ENCODE measurements around the gene MAB21L1.

DNA sequence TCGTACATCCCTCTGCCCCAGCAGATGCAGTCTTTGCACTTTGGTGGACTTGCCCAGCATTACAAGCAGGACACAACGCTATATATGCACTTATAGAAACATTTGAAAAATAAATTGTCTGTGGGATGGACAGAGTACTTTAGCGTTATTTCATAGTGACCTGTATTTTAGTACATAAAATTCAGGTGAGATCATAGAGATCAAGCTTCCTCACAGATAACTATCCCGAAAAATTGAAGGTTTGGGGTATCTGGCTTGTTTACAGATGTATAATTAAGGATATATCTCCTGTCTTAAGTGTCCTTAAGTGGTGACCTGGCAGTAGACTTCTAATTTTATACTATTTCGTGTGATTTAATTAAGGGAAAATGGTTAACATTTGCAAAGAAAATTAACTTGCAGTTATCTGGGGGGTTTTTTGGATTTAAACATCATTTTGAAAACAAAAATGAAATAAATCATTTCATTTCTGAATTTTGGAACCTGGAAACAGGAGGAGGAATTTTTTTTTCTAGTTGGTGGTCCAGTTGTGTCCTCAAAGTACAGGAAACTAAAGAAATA is 977 bp upstream of the MAB21L1 start:
- TF ChIP-seq, protein P1, sequence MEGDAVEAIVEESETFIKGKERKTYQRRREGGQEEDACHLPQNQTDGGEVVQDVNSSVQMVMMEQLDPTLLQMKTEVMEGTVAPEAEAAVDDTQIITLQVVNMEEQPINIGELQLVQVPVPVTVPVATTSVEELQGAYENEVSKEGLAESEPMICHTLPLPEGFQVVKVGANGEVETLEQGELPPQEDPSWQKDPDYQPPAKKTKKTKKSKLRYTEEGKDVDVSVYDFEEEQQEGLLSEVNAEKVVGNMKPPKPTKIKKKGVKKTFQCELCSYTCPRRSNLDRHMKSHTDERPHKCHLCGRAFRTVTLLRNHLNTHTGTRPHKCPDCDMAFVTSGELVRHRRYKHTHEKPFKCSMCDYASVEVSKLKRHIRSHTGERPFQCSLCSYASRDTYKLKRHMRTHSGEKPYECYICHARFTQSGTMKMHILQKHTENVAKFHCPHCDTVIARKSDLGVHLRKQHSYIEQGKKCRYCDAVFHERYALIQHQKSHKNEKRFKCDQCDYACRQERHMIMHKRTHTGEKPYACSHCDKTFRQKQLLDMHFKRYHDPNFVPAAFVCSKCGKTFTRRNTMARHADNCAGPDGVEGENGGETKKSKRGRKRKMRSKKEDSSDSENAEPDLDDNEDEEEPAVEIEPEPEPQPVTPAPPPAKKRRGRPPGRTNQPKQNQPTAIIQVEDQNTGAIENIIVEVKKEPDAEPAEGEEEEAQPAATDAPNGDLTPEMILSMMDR (IDR thresholded peaks at IDR 0.05) = no peak
- no peak for TF ChIP-seq POLR2A (IDR thresholded peaks at IDR 0.05)
